ENCODE measurements around the gene NFE2L1. TPM values are rescaled to one million over a fixed set of nuclear protein-coding genes. Genes with fewer than 3 reads are reported as not detected.
"Not testable (repeated sequence)": the region's sequence is repeated elsewhere in the genome, so short reads cannot be mapped to it uniquely, and the experiment has no call there.

NFE2L1 gene
- total RNA-seq, 6 experiments from 2014 or later, result 63.1 to 156 (median 117) TPM

DNA sequence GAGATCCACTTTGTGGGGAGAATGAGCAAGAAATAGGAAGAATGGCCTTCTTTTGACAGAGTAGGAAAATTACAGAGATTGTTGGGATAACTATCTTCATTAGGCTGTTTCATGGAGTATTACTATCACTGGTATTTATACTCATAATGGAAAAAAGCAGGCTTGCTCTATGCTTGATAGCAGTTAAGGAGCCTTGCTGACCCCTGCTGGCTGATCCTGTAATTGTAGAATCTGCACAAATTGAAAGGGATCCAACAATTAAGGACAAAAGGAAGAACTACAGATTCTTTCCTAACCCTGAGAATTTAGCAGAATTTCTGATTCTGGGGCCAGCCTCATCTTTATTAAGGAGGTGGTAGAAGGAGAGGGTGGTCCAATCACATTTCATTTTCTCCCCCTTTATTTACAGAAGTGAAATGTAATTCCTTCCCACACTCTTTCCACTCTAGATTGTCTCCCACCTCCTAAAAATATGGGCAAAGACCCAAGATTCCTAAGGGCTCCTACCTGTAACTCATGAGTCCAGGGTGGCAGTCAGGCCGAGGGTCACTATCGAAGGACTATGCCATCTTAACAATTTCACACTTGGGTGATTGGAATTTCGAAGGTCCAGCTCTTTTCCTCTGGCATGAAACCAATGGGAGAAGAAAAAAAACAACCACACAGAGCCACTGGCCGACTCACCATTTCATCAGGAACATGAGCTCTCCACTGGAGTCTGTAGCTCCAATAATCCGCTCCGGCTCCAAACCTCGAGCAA, 26.3 kb downstream of the NFE2L1 start:
- Histone ChIP-seq H3K27ac (no peak overlapping the region), H3K27me3 (no peaks in the 10 kb centered on the region), H3K4me3 (no peak overlapping the region), H3K36me3 (peaks cover 0 to 7% (median 2%) of the 10 kb centered on the region in 4 donors), H3K4me1 (peaks cover 0 to 11% (median 4%) of the 10 kb centered on the region in 4 donors), H3K9me3 (no peaks in the 10 kb centered on the region)
- ATAC-seq (peak; percentile 84 to 90 (median 88)), DNase-seq (peak in 2 of 3 donors; percentile 57 to 79)
- intact Hi-C loops (cut with DNase I), result loop anchor here (5.0 kb wide), 1 partner anchor 47 kb away; no protein-coding TSS in a partner anchor
- whole genome bisulfite sequencing (ENCODE audit: insufficient coverage, low coverage, low lambda C conversion rate, missing lambda C conversion rate), result 51% methylated on average over 7 of the region's 7 CpGs
- no peak for TF ChIP-seq POLR2A (IDR thresholded peaks at IDR 0.05)
- TF ChIP-seq, protein P1, sequence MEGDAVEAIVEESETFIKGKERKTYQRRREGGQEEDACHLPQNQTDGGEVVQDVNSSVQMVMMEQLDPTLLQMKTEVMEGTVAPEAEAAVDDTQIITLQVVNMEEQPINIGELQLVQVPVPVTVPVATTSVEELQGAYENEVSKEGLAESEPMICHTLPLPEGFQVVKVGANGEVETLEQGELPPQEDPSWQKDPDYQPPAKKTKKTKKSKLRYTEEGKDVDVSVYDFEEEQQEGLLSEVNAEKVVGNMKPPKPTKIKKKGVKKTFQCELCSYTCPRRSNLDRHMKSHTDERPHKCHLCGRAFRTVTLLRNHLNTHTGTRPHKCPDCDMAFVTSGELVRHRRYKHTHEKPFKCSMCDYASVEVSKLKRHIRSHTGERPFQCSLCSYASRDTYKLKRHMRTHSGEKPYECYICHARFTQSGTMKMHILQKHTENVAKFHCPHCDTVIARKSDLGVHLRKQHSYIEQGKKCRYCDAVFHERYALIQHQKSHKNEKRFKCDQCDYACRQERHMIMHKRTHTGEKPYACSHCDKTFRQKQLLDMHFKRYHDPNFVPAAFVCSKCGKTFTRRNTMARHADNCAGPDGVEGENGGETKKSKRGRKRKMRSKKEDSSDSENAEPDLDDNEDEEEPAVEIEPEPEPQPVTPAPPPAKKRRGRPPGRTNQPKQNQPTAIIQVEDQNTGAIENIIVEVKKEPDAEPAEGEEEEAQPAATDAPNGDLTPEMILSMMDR (IDR thresholded peaks at IDR 0.05), result peak; percentile 74 to 96 (median 85)

DNA sequence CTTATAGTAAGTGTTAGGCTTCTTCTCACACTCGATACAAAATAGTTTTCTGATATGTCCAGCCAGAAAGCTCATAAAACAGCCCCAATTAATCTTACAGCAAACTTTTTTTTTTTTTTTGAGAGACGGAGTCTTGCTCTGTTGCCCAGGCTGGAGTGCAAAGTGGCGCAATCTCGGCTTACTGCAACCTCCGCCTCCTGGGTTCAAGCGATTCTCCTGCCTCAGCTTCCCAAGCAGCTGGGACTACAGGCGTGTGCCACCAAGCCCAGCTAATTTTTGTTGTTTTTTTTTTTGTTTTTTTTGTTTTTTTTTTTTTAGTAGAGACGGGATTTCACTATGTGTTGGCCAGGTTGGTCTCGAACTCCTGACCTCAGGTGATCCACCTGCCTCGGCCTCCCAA, 29.0 kb downstream of the NFE2L1 start:
- H3K36me3 ChIP-seq; H3K27me3 ChIP-seq; ATAC-seq; DNase-seq; H3K27ac ChIP-seq; H3K4me1 ChIP-seq; H3K4me3 ChIP-seq; intact Hi-C loops (cut with DNase I); H3K9me3 ChIP-seq: not testable (repeated sequence)
- WGBS (ENCODE audit: insufficient coverage, low coverage, low lambda C conversion rate, missing lambda C conversion rate), result 86% methylated on average over 10 of the region's 10 CpGs

- no peaks in the 10 kb centered on the region for H3K9me3 ChIP-seq
- H3K27ac ChIP-seq, result no peak overlapping the region
- intact Hi-C loops (cut with DNase I), result loop anchor here in 1 of 2 donors (5.0 kb wide), 1 partner anchor 50 kb away; no protein-coding TSS in a partner anchor
- H3K36me3 ChIP-seq, result no peaks in the 10 kb centered on the region
- ATAC-seq (no peak), DNase-seq (no peak)
- peaks cover 0 to 14% (median 0%) of the 10 kb centered on the region in 4 donors for H3K4me1 ChIP-seq
- WGBS (ENCODE audit: insufficient coverage, low coverage, low lambda C conversion rate, missing lambda C conversion rate), result 72% methylated on average over 3 of the region's 5 CpGs
- TF ChIP-seq POLR2A (IDR thresholded peaks at IDR 0.05), result no peak
- TF ChIP-seq, protein P1 (IDR thresholded peaks at IDR 0.05), result no peak
- no peaks in the 10 kb centered on the region for H3K27me3 ChIP-seq
- no peak overlapping the region for H3K4me3 ChIP-seq
Observed at GRCh38 chr17:48081858-48082257, 33.7 kb downstream of the NFE2L1 start.

DNA sequence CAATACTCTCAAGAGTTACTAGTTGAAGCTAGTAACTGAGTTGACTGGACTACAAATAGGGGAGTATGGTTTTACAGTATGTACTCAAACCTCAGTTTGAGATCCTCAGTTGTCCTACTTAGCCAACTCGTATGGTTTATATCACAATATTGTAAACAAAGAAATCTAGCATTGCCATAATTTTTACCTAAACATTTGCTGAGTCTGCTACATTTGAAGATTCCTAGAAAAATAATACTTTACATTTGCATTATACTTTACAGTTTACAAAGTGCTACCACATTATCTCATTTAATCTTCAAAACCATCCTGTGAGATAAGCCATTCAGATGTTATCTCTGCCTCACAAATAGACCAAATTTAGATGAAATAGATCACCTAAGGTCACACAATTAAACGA, 36.8 kb downstream of the NFE2L1 start:
- WGBS (ENCODE audit: insufficient coverage, low coverage, low lambda C conversion rate, missing lambda C conversion rate), result 46% methylated on average over 2 of the region's 2 CpGs
- peaks cover 0 to 12% (median 0%) of the 10 kb centered on the region in 4 donors for H3K4me1 ChIP-seq
- no peaks in the 10 kb centered on the region for H3K36me3 ChIP-seq
- no peak overlapping the region for H3K4me3 ChIP-seq
- no peaks in the 10 kb centered on the region for H3K27me3 ChIP-seq
- DNase-seq (no peak), ATAC-seq (no peak)
- no peaks in the 10 kb centered on the region for H3K9me3 ChIP-seq
- intact Hi-C loops (cut with DNase I), result loop anchor here in 1 of 2 donors (5.0 kb wide), 1 partner anchor 47 kb away; no protein-coding TSS in a partner anchor
- TF ChIP-seq, protein P1 (IDR thresholded peaks at IDR 0.05), result no peak
- no peak for TF ChIP-seq POLR2A (IDR thresholded peaks at IDR 0.05)
- H3K27ac ChIP-seq, result no peak overlapping the region

- 87% methylated on average over 9 of the region's 11 CpGs for WGBS (ENCODE audit: insufficient coverage, low coverage, low lambda C conversion rate, missing lambda C conversion rate)
- H3K27ac ChIP-seq, result no peak overlapping the region
- ATAC-seq, result no peak
- H3K9me3 ChIP-seq, result no peaks in the 10 kb centered on the region
- H3K4me1 ChIP-seq, result no peaks in the 10 kb centered on the region
- intact Hi-C loops (cut with DNase I), result no loop called here
- no peaks in the 10 kb centered on the region for H3K36me3 ChIP-seq
- no peak for DNase-seq
- H3K4me3 ChIP-seq, result no peak overlapping the region
- TF ChIP-seq POLR2A (IDR thresholded peaks at IDR 0.05), result no peak
- TF ChIP-seq, protein P1 (IDR thresholded peaks at IDR 0.05), result no peak
- H3K27me3 ChIP-seq, result no peaks in the 10 kb centered on the region
Observed at GRCh38 chr17:48093341-48094045, 45.3 kb downstream of the NFE2L1 start.

Data from right lobe of liver (tissue), 6 donors.